ENCODE data around the gene MRPL3. TPM values are rescaled to one million over a fixed set of nuclear protein-coding genes. Genes with fewer than 3 reads are reported as not detected.

The MRPL3 gene
- total RNA-seq, 1 experiment from 2014 or later: 162 TPM

DNA sequence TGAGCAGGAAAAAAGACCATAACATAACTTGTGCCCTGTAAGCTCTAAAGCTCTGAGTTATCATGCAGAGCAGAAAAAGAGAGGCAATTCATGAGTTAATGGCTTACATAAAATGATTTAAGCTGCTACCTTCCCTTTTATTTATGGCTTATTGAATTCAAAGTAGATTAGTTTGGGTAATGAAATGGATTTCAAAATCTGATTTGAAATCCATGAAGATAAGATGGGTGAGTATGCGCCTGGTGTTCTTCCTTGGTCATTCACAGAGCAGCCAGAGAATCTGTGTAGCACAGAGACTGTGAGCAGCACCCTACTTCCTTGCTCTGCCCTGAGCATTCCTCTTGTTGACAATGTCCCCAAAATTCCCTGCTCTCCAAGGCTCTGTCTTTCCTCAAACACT, 36.2 kb upstream of the MRPL3 start:
- H3K27ac Mint-ChIP-seq: no peak overlapping the region
- ChIA-PET POLR2A (no interaction called here), CTCF (interaction anchor here (0.7 to 0.8 kb wide), 2 partner anchors 12 to 13 kb away, joined by 3 read pairs; no protein-coding TSS in a partner anchor)
- peaks cover 5% of the 10 kb centered on the region; the same call in 1 of the 2 replicates for H3K9me3 Mint-ChIP-seq
- H3K4me3 Mint-ChIP-seq: no peak overlapping the region
- no peaks in the 10 kb centered on the region for H3K36me3 Mint-ChIP-seq
- ATAC-seq (no peak), DNase-seq (ENCODE audit: low spot score) (no peak)
- H3K27me3 Mint-ChIP-seq (ENCODE audit: low read depth): no peaks in the 10 kb centered on the region
- H3K4me1 Mint-ChIP-seq: peaks cover 26% of the 10 kb centered on the region
- TF ChIP-seq, protein P1, sequence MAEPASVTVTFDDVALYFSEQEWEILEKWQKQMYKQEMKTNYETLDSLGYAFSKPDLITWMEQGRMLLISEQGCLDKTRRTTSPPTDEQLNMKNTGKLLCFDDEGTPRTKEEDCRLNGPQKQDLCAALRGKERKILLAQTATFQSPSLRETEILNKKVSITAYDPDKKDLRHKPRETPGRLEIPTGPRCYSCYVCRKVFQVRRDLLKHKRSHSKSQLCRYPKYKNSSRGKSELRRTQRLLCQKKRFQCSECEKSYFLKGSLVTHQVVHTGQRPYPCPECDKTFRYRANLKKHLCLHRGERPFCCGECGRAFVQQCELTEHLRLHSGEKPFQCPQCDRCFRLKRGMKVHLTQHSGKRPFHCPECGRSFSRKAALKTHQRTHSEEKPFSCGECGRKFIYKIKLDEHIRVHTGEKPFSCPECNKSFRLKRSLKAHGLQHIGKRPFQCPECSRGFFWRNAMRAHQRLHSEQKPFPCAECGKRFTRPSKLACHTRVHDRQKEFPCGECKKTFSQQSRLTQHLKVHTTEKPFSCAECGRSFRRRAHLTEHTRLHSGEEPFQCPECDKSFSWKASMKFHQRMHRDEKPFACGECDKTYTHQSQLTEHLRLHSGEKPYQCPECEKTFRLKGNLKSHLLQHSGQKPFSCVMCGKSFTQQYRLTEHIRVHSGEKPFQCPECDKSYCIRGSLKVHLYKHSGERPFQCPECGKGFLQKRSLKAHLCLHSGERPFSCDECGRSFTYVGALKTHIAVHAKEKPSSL (CRISPR knock-in tag; conservative IDR thresholded peaks at IDR 0.05): no peak
- TF ChIP-seq, protein P2, sequence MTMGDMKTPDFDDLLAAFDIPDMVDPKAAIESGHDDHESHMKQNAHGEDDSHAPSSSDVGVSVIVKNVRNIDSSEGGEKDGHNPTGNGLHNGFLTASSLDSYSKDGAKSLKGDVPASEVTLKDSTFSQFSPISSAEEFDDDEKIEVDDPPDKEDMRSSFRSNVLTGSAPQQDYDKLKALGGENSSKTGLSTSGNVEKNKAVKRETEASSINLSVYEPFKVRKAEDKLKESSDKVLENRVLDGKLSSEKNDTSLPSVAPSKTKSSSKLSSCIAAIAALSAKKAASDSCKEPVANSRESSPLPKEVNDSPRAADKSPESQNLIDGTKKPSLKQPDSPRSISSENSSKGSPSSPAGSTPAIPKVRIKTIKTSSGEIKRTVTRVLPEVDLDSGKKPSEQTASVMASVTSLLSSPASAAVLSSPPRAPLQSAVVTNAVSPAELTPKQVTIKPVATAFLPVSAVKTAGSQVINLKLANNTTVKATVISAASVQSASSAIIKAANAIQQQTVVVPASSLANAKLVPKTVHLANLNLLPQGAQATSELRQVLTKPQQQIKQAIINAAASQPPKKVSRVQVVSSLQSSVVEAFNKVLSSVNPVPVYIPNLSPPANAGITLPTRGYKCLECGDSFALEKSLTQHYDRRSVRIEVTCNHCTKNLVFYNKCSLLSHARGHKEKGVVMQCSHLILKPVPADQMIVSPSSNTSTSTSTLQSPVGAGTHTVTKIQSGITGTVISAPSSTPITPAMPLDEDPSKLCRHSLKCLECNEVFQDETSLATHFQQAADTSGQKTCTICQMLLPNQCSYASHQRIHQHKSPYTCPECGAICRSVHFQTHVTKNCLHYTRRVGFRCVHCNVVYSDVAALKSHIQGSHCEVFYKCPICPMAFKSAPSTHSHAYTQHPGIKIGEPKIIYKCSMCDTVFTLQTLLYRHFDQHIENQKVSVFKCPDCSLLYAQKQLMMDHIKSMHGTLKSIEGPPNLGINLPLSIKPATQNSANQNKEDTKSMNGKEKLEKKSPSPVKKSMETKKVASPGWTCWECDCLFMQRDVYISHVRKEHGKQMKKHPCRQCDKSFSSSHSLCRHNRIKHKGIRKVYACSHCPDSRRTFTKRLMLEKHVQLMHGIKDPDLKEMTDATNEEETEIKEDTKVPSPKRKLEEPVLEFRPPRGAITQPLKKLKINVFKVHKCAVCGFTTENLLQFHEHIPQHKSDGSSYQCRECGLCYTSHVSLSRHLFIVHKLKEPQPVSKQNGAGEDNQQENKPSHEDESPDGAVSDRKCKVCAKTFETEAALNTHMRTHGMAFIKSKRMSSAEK (CRISPR knock-in tag; IDR thresholded peaks at IDR 0.05; ENCODE audit: borderline replicate concordance): no peak
- TF ChIP-seq, protein P3, sequence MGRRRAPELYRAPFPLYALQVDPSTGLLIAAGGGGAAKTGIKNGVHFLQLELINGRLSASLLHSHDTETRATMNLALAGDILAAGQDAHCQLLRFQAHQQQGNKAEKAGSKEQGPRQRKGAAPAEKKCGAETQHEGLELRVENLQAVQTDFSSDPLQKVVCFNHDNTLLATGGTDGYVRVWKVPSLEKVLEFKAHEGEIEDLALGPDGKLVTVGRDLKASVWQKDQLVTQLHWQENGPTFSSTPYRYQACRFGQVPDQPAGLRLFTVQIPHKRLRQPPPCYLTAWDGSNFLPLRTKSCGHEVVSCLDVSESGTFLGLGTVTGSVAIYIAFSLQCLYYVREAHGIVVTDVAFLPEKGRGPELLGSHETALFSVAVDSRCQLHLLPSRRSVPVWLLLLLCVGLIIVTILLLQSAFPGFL (CRISPR knock-in tag; IDR thresholded peaks at IDR 0.05; ENCODE audit: borderline replicate concordance): no peak
- TF ChIP-seq, protein P4, sequence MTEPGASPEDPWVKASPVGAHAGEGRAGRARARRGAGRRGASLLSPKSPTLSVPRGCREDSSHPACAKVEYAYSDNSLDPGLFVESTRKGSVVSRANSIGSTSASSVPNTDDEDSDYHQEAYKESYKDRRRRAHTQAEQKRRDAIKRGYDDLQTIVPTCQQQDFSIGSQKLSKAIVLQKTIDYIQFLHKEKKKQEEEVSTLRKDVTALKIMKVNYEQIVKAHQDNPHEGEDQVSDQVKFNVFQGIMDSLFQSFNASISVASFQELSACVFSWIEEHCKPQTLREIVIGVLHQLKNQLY (CRISPR knock-in tag; IDR thresholded peaks at IDR 0.05): no peak
- TF ChIP-seq, protein P5, sequence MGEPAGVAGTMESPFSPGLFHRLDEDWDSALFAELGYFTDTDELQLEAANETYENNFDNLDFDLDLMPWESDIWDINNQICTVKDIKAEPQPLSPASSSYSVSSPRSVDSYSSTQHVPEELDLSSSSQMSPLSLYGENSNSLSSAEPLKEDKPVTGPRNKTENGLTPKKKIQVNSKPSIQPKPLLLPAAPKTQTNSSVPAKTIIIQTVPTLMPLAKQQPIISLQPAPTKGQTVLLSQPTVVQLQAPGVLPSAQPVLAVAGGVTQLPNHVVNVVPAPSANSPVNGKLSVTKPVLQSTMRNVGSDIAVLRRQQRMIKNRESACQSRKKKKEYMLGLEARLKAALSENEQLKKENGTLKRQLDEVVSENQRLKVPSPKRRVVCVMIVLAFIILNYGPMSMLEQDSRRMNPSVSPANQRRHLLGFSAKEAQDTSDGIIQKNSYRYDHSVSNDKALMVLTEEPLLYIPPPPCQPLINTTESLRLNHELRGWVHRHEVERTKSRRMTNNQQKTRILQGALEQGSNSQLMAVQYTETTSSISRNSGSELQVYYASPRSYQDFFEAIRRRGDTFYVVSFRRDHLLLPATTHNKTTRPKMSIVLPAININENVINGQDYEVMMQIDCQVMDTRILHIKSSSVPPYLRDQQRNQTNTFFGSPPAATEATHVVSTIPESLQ (CRISPR knock-in tag; IDR thresholded peaks at IDR 0.05): no peak
- TF ChIP-seq GRHL2 (CRISPR knock-in tag; IDR thresholded peaks at IDR 0.05; ENCODE audit: insufficient replicate concordance, severe bottlenecking) (no peak), ESRRA (CRISPR knock-in tag; IDR thresholded peaks at IDR 0.05; ENCODE audit: borderline replicate concordance) (no peak), MXD4 (CRISPR knock-in tag; IDR thresholded peaks at IDR 0.05; ENCODE audit: borderline replicate concordance) (no peak), ZNF317 (CRISPR knock-in tag; IDR thresholded peaks at IDR 0.05; ENCODE audit: borderline replicate concordance, low read depth) (no peak), HMGA2 (CRISPR knock-in tag; IDR thresholded peaks at IDR 0.05) (no peak), ZBTB21 (CRISPR knock-in tag; IDR thresholded peaks at IDR 0.05; ENCODE audit: borderline replicate concordance) (no peak), SMAD3 (CRISPR knock-in tag; IDR thresholded peaks at IDR 0.05; ENCODE audit: borderline replicate concordance) (no peak), TEAD1 (CRISPR knock-in tag; IDR thresholded peaks at IDR 0.05) (no peak), NR2C2 (CRISPR knock-in tag; IDR thresholded peaks at IDR 0.05) (no peak), TP53 (CRISPR knock-in tag; IDR thresholded peaks at IDR 0.05) (no peak)
- TF ChIP-seq, protein P6, sequence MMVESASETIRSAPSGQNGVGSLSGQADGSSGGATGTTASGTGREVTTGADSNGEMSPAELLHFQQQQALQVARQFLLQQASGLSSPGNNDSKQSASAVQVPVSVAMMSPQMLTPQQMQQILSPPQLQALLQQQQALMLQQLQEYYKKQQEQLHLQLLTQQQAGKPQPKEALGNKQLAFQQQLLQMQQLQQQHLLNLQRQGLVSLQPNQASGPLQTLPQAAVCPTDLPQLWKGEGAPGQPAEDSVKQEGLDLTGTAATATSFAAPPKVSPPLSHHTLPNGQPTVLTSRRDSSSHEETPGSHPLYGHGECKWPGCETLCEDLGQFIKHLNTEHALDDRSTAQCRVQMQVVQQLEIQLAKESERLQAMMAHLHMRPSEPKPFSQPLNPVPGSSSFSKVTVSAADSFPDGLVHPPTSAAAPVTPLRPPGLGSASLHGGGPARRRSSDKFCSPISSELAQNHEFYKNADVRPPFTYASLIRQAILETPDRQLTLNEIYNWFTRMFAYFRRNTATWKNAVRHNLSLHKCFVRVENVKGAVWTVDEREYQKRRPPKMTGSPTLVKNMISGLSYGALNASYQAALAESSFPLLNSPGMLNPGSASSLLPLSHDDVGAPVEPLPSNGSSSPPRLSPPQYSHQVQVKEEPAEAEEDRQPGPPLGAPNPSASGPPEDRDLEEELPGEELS (CRISPR knock-in tag; IDR thresholded peaks at IDR 0.05): no peak

All from WTC11 (cell line).